SK-N-SH (cell line): Measurements from ENCODE around the gene PPP1R3F. TPM values are rescaled to one million over a fixed set of nuclear protein-coding genes. Genes with fewer than 3 reads are reported as not detected.

ENCODE experiments used
- CTCF ChIA-PET: fragments of 300-600, 350-600 bp; formaldehyde crosslinking; extraction: SDS; loops from one replicate; lab custom pipeline; 2021; lab: Yijun Ruan, JAX
- POLR2A ChIA-PET: fragments of 350-600 bp; sonication (Branson Sonifier 250); formaldehyde crosslinking; extraction: SDS; loops from one replicate; lab custom pipeline; 2020; ENCODE audit warnings: antibody characterized with exemption, inconsistent platforms; lab: Yijun Ruan, JAX
- DNase-seq: peaks from one replicate; pipeline ENCODE4 v3.0.0; 2012
- H2AFZ ChIP-seq: fragments of 200-600 bp; sonication (generic); 2 replicates; pipeline ENCODE4 v1.8.1; 2016; ENCODE audit warnings: antibody characterized with exemption, mild to moderate bottlenecking, low read depth
- H3F3A ChIP-seq: fragments of 200-600 bp; sonication (generic); replicated peaks from 2 replicates; pipeline ENCODE3; 2016; ENCODE audit warnings: antibody characterized with exemption, mild to moderate bottlenecking; ENCODE audit not compliant: insufficient read depth
- H3K27ac ChIP-seq, 2 experiments: fragments of 200-500 bp in 1 of 2; fragments of 200-600 bp in 1 of 2; sonication (Bioruptor generic) in 1 of 2; sonication (generic), shearing (Covaris generic) in 1 of 2; 2 replicates each; pipeline versions ENCODE4 v1.5.1 to v1.6.1; 2014 to 2016; ENCODE audit warnings: low read depth in 2 of 2, inconsistent platforms in 1 of 2, low read length in 1 of 2, mild to moderate bottlenecking in 1 of 2, mixed read lengths in 1 of 2
- H3K27me3 ChIP-seq: fragments of 200-600 bp; sonication (generic), shearing (Covaris generic); 2 replicates; pipeline ENCODE4 v1.6.1; 2016; ENCODE audit warnings: mixed run types; ENCODE audit not compliant: insufficient read depth
- H3K36me3 ChIP-seq, 2 experiments: fragments of 200-500 bp in 1 of 2; fragments of 200-600 bp in 1 of 2; sonication (Bioruptor generic) in 1 of 2; sonication (generic) in 1 of 2; replicated peaks in 1 of 2; 2 replicates each; pipeline versions ENCODE3 to v1.5.1; 2014 to 2016; ENCODE audit warnings: low read length in 1 of 2, mild to moderate bottlenecking in 1 of 2; ENCODE audit not compliant: insufficient read depth in 2 of 2, control insufficient read depth in 1 of 2
- H3K4me1 ChIP-seq, 2 experiments: fragments of 200-500 bp in 1 of 2; fragments of 200-600 bp in 1 of 2; sonication (Bioruptor generic) in 1 of 2; sonication (generic), shearing (Covaris generic) in 1 of 2; 2 replicates each; pipeline versions ENCODE4 v1.5.1 to v1.6.1; 2014 to 2016; ENCODE audit warnings: low read depth in 1 of 2, low read length in 1 of 2, mixed run types in 1 of 2; ENCODE audit not compliant: insufficient read depth in 2 of 2, control insufficient read depth in 1 of 2
- H3K4me2 ChIP-seq: fragments of 200-600 bp; sonication (generic), shearing (Covaris generic); 2 replicates; pipeline ENCODE4 v1.6.1; 2017; ENCODE audit warnings: mixed run types
- H3K4me3 ChIP-seq, 2 experiments: fragments of 200-500 bp in 1 of 2; fragments of 200-600 bp in 1 of 2; sonication (Bioruptor generic) in 1 of 2; sonication (generic), shearing (Covaris generic) in 1 of 2; 2 replicates each; pipeline versions ENCODE4 v1.5.1 to v1.8.1; 2014 to 2016; ENCODE audit warnings: low read depth in 2 of 2, inconsistent platforms in 1 of 2, low read length in 1 of 2, mild to moderate bottlenecking in 1 of 2, mixed read lengths in 1 of 2, moderate library complexity in 1 of 2
- H3K79me2 ChIP-seq: fragments of 200-600 bp; sonication (generic); 2 replicates; pipeline ENCODE4 v1.8.1; 2017; ENCODE audit warnings: mild to moderate bottlenecking; ENCODE audit not compliant: insufficient read depth
- H3K9ac ChIP-seq: fragments of 200-600 bp; sonication (generic); 2 replicates; pipeline ENCODE4 v1.6.1; 2017; ENCODE audit warnings: mixed run types
- H3K9me2 ChIP-seq: fragments of 200-600 bp; sonication (generic); 2 replicates; pipeline ENCODE4 v1.6.1; 2017; ENCODE audit warnings: mixed run types
- H3K9me3 ChIP-seq: fragments of 200-600 bp; sonication (generic); 2 replicates; pipeline ENCODE4 v1.6.1; 2017; ENCODE audit warnings: mixed run types, mild to moderate bottlenecking, moderate library complexity
- H4K20me1 ChIP-seq: fragments of 200-600 bp; sonication (generic); 2 replicates; pipeline ENCODE4 v1.6.1; 2017; ENCODE audit warnings: mild to moderate bottlenecking, mixed run types; ENCODE audit not compliant: insufficient read depth
- CHD2 ChIP-seq: fragments of 150-350 bp; IDR thresholded peaks from 2 replicates; pipeline ENCODE4 v1.6.1; 2018; ENCODE audit warnings: low read length; ENCODE audit not compliant: partially characterized antibody
- CTCF ChIP-seq: fragments of 200-600 bp; sonication (generic); IDR thresholded peaks from 2 replicates; pipeline ENCODE4 v1.6.1; 2017; ENCODE audit warnings: antibody characterized with exemption, mild to moderate bottlenecking, moderate library complexity
- ELF1 ChIP-seq: IDR thresholded peaks from 2 replicates; pipeline ENCODE4 v1.4.0; 2012
- EP300 ChIP-seq, 2 experiments: IDR thresholded peaks; 2 replicates each; pipeline versions ENCODE4 v1.4.0 to v1.6.1; 2012; ENCODE audit warnings: borderline replicate concordance in 1 of 2, low read depth in 1 of 2, low read length in 1 of 2
- FOSL2 ChIP-seq: IDR thresholded peaks from 2 replicates; pipeline ENCODE4 v1.4.0; 2012; ENCODE audit warnings: low read depth, mild to moderate bottlenecking, moderate library complexity, borderline replicate concordance
- FOXJ3 ChIP-seq: sonication (generic); formaldehyde crosslinking; IDR thresholded peaks from 2 replicates; pipeline ENCODE4 v1.5.1; 2020; ENCODE audit warnings: mild to moderate bottlenecking, missing genetic modification reagents
- GABPA ChIP-seq: IDR thresholded peaks from 2 replicates; pipeline ENCODE4 v1.4.0; 2012; ENCODE audit warnings: low read depth, mild to moderate bottlenecking
- GATA2 ChIP-seq: sonication (generic); formaldehyde crosslinking; IDR thresholded peaks from 2 replicates; pipeline ENCODE4 v1.5.0; 2020; ENCODE audit warnings: mild to moderate bottlenecking, missing genetic modification reagents
- MAX ChIP-seq: IDR thresholded peaks from 2 replicates; pipeline ENCODE4 v1.4.0; 2012; ENCODE audit warnings: low read depth
- MEF2A ChIP-seq: IDR thresholded peaks from 2 replicates; pipeline ENCODE4 v1.4.0; 2012; ENCODE audit warnings: low read depth, borderline replicate concordance
- MXI1 ChIP-seq: IDR thresholded peaks from 2 replicates; pipeline ENCODE4 v1.6.1; 2012; ENCODE audit warnings: mild to moderate bottlenecking, low read depth, low read length, improper control_type of control experiment
- NRF1 ChIP-seq: IDR thresholded peaks from 2 replicates; pipeline ENCODE4 v1.6.1; 2012; ENCODE audit warnings: low read depth, mild to moderate bottlenecking, low read length
- PBX3 ChIP-seq: IDR thresholded peaks from 2 replicates; pipeline ENCODE4; 2012
- POLR2AphosphoS5 ChIP-seq: IDR thresholded peaks from 2 replicates; pipeline ENCODE4 v1.6.1; 2012; ENCODE audit warnings: low read depth, low read length
- RFX5 ChIP-seq: IDR thresholded peaks from 2 replicates; pipeline ENCODE4 v1.6.1; 2012; ENCODE audit warnings: mild to moderate bottlenecking, improper control_type of control experiment, low read length
- RXRA ChIP-seq: IDR thresholded peaks from 2 replicates; pipeline ENCODE4 v1.4.0; 2012; ENCODE audit warnings: low read depth, mild to moderate bottlenecking, borderline replicate concordance
- TEAD4 ChIP-seq: IDR thresholded peaks from 2 replicates; pipeline ENCODE4 v1.4.0; 2012; ENCODE audit warnings: mild to moderate bottlenecking, borderline replicate concordance; ENCODE audit not compliant: insufficient read depth
- WGBS: methylation state at CpG from one replicate; pipeline ENCODE4 v1.1.6; 2017; ENCODE audit warnings: low lambda C conversion rate; 5-methylcytosine and 5-hydroxymethylcytosine counted together
- polyA plus RNA-seq, 3 experiments: library from polyadenylated mRNA; depleted of rRNA; stranded (reverse); fragments of >200 nt; gene quantifications; 2 replicates each; pipeline ENCODE4 v1.2.3, GENCODE V29; 2012

Gene PPP1R3F
- polyA plus RNA-seq, 1 of the 3 experiments (the other 2 are of a cell fraction): 6.2 TPM

- TF ChIP-seq PBX3 (peak; percentile 86), MEF2A (no peak), TEAD4 (no peak), RXRA (no peak)
Observed at GRCh38 chrX:49269010-49269766, 405 bp upstream of the PPP1R3F start (continued).

- Histone ChIP-seq H2AFZ (no peak overlapping the region), H3K36me3 (no peaks in the 10 kb centered on the region), H3K27me3 (no peaks in the 10 kb centered on the region; the same call in 1 of the 2 replicates), H3K9me3 (no peaks in the 10 kb centered on the region), H3K9me2 (no peaks in the 10 kb centered on the region), H3K4me2 (peak overlapping the region; percentile 84), H3K4me3 (peak overlapping the region; percentile 64 to 65), H3K4me1 (peaks cover 0 to 23% of the 10 kb centered on the region in 2 experiments; a peak in 1 of 4 replicates), H3K27ac (peak overlapping the region; percentile 82; a peak in 3 of 4 replicates), H3F3A (no peaks in the 10 kb centered on the region), H3K79me2 (peaks cover 24% of the 10 kb centered on the region; the same call in 1 of the 2 replicates), H3K9ac (peak overlapping the region; percentile 73), H4K20me1 (peaks cover 4% of the 10 kb centered on the region; the same call in 1 of the 2 replicates)
- DNase-seq: peak; percentile 42
- ChIA-PET CTCF (interaction anchor here (0.7 kb wide), 1 partner anchor 788 kb away, joined by 3 read pairs; no protein-coding TSS in a partner anchor), POLR2A (no interaction called here)
- WGBS: 46% methylated on average over 29 of the region's 66 CpGs
- TF ChIP-seq PBX3 (no peak), MAX (peak; percentile 72), EP300 (IDR thresholded peaks at IDR 0.05; ENCODE audit: borderline replicate concordance in 1 of 2, low read depth in 1 of 2, low read length in 1 of 2) (no peak), RFX5 (no peak), NRF1 (no peak)
Observed at GRCh38 chrX:49270249-49270921, 792 bp downstream of the PPP1R3F start.

GRCh38 chrX:49271341-49271740 lies 1.7 kb downstream of the PPP1R3F start:
- no peak overlapping the region for H2AFZ ChIP-seq
- H3K27me3 ChIP-seq: no peaks in the 10 kb centered on the region; the same call in 1 of the 2 replicates
- H4K20me1 ChIP-seq: peaks cover 12% of the 10 kb centered on the region; the same call in 1 of the 2 replicates
- H3K4me2 ChIP-seq: peak overlapping the region; percentile 84; the same call in 1 of the 2 replicates
- H3F3A ChIP-seq: no peaks in the 10 kb centered on the region
- no peaks in the 10 kb centered on the region for H3K36me3 ChIP-seq
- H3K9ac ChIP-seq: no peak overlapping the region
- H3K4me3 ChIP-seq: peak overlapping the region in 1 of 2 experiments; percentile 65; a peak in 1 of 4 replicates
- ChIA-PET POLR2A (no interaction called here), CTCF (interaction anchor here (0.7 kb wide), 1 partner anchor 789 kb away, joined by 3 read pairs; no protein-coding TSS in a partner anchor)
- no peak for DNase-seq
- H3K9me2 ChIP-seq: no peaks in the 10 kb centered on the region
- H3K79me2 ChIP-seq: peaks cover 24% of the 10 kb centered on the region; the same call in 1 of the 2 replicates
- H3K4me1 ChIP-seq: peaks cover 0 to 23% of the 10 kb centered on the region in 2 experiments; a peak in 1 of 4 replicates
- H3K27ac ChIP-seq: no peak overlapping the region
- no peaks in the 10 kb centered on the region for H3K9me3 ChIP-seq
- WGBS: 46% methylated on average over 2 of the region's 2 CpGs
- TF ChIP-seq CHD2: no peak
- no peak for TF ChIP-seq ELF1
- no peak for TF ChIP-seq FOSL2
- no peak for TF ChIP-seq PBX3
- TF ChIP-seq GABPA: no peak
- no peak for TF ChIP-seq MXI1
- TF ChIP-seq GATA2: no peak
- no peak for TF ChIP-seq FOXJ3 (CRISPR knock-in tag)
- no peak for TF ChIP-seq POLR2AphosphoS5
- no peak for TF ChIP-seq TEAD4
- no peak for TF ChIP-seq CTCF
